ENCODE data around the gene TOP1.

GRCh38 chr20:41173161-41173721 lies 144.6 kb downstream of the TOP1 start:
- TF ChIP-seq POLR2A (IDR thresholded peaks at IDR 0.05), result no peak
- peak; percentile 93 to 99 (median 98) for TF ChIP-seq CTCF (IDR thresholded peaks at IDR 0.05)
